Brain microvascular endothelial cell (primary cell): ENCODE measurements around the gene CHTF8.

ENCODE experiments used
- DNase-seq: peaks from one replicate; pipeline ENCODE4 v3.0.0-alpha.2; 2020
- H3K27ac ChIP-seq: fragments of 250-450 bp; sonication (Bioruptor Pico); 2 replicates; pipeline ENCODE4 v1.5.1; 2020; ENCODE audit warnings: mild to moderate bottlenecking, moderate library complexity
- H3K27me3 ChIP-seq: fragments of 250-450 bp; sonication (Bioruptor Pico); replicated peaks from 2 replicates; pipeline ENCODE4 v1.5.1; 2020; ENCODE audit warnings: mild to moderate bottlenecking
- H3K36me3 ChIP-seq: fragments of 250-450 bp; sonication (Bioruptor Pico); replicated peaks from 2 replicates; pipeline ENCODE4 v1.5.1; 2020; ENCODE audit warnings: mild to moderate bottlenecking
- H3K4me3 ChIP-seq: 2 replicates; pipeline ENCODE4 v1.5.1; 2011; ENCODE audit warnings: low read depth, mild to moderate bottlenecking, control low read depth, low read length, moderate library complexity
- in situ Hi-C: cut with HindIII; loops from 2 replicates; pipeline ENCODE4 v1.10.0; 2017; ENCODE audit warnings: low sequenced_read_pairs, low pct_ligation_motif_present
- TF ChIP-seq, protein P1 (sequence below): IDR thresholded peaks from 2 replicates; pipeline ENCODE4 v1.5.1; 2011; ENCODE audit warnings: low read depth, mild to moderate bottlenecking, moderate library complexity, low read length, control low read depth, inconsistent platforms; ENCODE audit errors: missing control alignments

The CHTF8 gene

GRCh38 chr16:69071036-69071435 is 61.4 kb downstream of the CHTF8 start:
- in situ Hi-C loops = no loop called here
- DNase-seq = no peak
- no peak overlapping the region for H3K4me3 ChIP-seq
- TF ChIP-seq, protein P1, sequence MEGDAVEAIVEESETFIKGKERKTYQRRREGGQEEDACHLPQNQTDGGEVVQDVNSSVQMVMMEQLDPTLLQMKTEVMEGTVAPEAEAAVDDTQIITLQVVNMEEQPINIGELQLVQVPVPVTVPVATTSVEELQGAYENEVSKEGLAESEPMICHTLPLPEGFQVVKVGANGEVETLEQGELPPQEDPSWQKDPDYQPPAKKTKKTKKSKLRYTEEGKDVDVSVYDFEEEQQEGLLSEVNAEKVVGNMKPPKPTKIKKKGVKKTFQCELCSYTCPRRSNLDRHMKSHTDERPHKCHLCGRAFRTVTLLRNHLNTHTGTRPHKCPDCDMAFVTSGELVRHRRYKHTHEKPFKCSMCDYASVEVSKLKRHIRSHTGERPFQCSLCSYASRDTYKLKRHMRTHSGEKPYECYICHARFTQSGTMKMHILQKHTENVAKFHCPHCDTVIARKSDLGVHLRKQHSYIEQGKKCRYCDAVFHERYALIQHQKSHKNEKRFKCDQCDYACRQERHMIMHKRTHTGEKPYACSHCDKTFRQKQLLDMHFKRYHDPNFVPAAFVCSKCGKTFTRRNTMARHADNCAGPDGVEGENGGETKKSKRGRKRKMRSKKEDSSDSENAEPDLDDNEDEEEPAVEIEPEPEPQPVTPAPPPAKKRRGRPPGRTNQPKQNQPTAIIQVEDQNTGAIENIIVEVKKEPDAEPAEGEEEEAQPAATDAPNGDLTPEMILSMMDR = no peak
- no peak overlapping the region for H3K27ac ChIP-seq
- H3K27me3 ChIP-seq = no peaks in the 10 kb centered on the region
- H3K36me3 ChIP-seq = no peaks in the 10 kb centered on the region

GRCh38 chr16:69069504-69069903 is 62.9 kb downstream of the CHTF8 start:
- Histone ChIP-seq H3K36me3 (no peaks in the 10 kb centered on the region), H3K27me3 (no peaks in the 10 kb centered on the region), H3K4me3 (no peak overlapping the region), H3K27ac (no peak overlapping the region)
- in situ Hi-C loops = no loop called here
- DNase-seq = no peak
- TF ChIP-seq, protein P1 = no peak
